Measurements from ENCODE around the gene PRSS53.

GRCh38 chr16:31038993-31039392 is 49.8 kb downstream of the PRSS53 start:
- TF ChIP-seq CTCF (IDR thresholded peaks at IDR 0.05) = no peak
- no peak for TF ChIP-seq REST (IDR thresholded peaks at IDR 0.05; ENCODE audit: insufficient read depth in 1 of 2, low read depth in 2 of 2, low read length in 1 of 2)
